Measurements from ENCODE around the gene YTHDF1.

- no peak for TF ChIP-seq POLR2A (IDR thresholded peaks at IDR 0.05; ENCODE audit: extremely low read depth, insufficient read length)
- TF ChIP-seq MYC (IDR thresholded peaks at IDR 0.05; ENCODE audit: low read depth, low read length): no peak
- no peak for TF ChIP-seq CTCF (IDR thresholded peaks at IDR 0.05; ENCODE audit: low read depth, low read length)
Observed at GRCh38 chr20:63247671-63248228, 31.8 kb upstream of the YTHDF1 start.

All from NB4 (cell line).